DMS 273 (cell line): ENCODE data around the gene PATL2.
A peak's percentile ranks its signal among the peaks of the same experiment; 100 is the strongest.
"Not testable (repeated sequence)": the region's sequence is repeated elsewhere in the genome, so short reads cannot be mapped to it uniquely, and the experiment has no call there.

Experiments used
- DNase-seq: peaks from one replicate; lab custom pipeline; 2025; ENCODE audit not compliant: unreplicated experiment; lab: John Stamatoyannopoulos, UW

PATL2 gene

GRCh38 chr15:44719293-44719999, 8.3 kb upstream of the PATL2 start:
- DNase-seq, result peak; percentile 53

- DNase-seq, result no peak
Observed at GRCh38 chr15:44718927-44719292, 7.8 kb upstream of the PATL2 start.

- DNase-seq, result no peak
Observed at GRCh38 chr15:44718180-44718926, 7.2 kb upstream of the PATL2 start.

- DNase-seq, result no peak
Observed at GRCh38 chr15:44716983-44717602, 6.0 kb upstream of the PATL2 start.

GRCh38 chr15:44715797-44716334, 4.7 kb upstream of the PATL2 start:
- no peak for DNase-seq

GRCh38 chr15:44715142-44715796, 4.1 kb upstream of the PATL2 start:
- DNase-seq, result no peak

GRCh38 chr15:44713006-44713966, 2.2 kb upstream of the PATL2 start:
- peak; percentile 38 for DNase-seq

- peak; percentile 82 for DNase-seq
Observed at GRCh38 chr15:44712346-44713005, 1.4 kb upstream of the PATL2 start.

GRCh38 chr15:44711743-44712345, 721 bp upstream of the PATL2 start:
- peak; percentile 62 for DNase-seq

- peak; percentile 40 for DNase-seq
Observed at GRCh38 chr15:44710236-44711095, 657 bp downstream of the PATL2 start.

- no peak for DNase-seq
Observed at GRCh38 chr15:44706946-44707636, 4.0 kb downstream of the PATL2 start.

- no peak for DNase-seq
Observed at GRCh38 chr15:44706401-44706800, 4.7 kb downstream of the PATL2 start.

GRCh38 chr15:44705986-44706385, 5.1 kb downstream of the PATL2 start:
- no peak for DNase-seq

GRCh38 chr15:44700676-44701075, 10.4 kb downstream of the PATL2 start:
- not testable (repeated sequence) for DNase-seq

- DNase-seq, result no peak
Observed at GRCh38 chr15:44698641-44699040, 12.5 kb downstream of the PATL2 start.

- no peak for DNase-seq
Observed at GRCh38 chr15:44697014-44697413, 14.1 kb downstream of the PATL2 start.

- no peak for DNase-seq
Observed at GRCh38 chr15:44695294-44695693, 15.8 kb downstream of the PATL2 start.

- no peak for DNase-seq
Observed at GRCh38 chr15:44694416-44694815, 16.7 kb downstream of the PATL2 start.
